GM12878 (cell line): Measurements from ENCODE around the gene TAAR9. TPM values are rescaled to one million over a fixed set of nuclear protein-coding genes. Genes with fewer than 3 reads are reported as not detected.
A peak's percentile ranks its signal among the peaks of the same experiment; 100 is the strongest.

Source experiments
- BHLHE40 ChIP-seq, 2 experiments: fragments of 450-650 bp in 1 of 2; IDR thresholded peaks; 2 replicates each; pipeline ENCODE4 v1.6.1; 2011 to 2017; ENCODE audit warnings: low read depth in 2 of 2, borderline replicate concordance in 1 of 2, improper control_type of control experiment in 1 of 2, low read length in 1 of 2, mild to moderate bottlenecking in 1 of 2
- CBFB ChIP-seq: IDR thresholded peaks from 2 replicates; pipeline ENCODE4 v1.6.1; 2016; ENCODE audit warnings: antibody characterized with exemption, low read depth
- CBX3 ChIP-seq: fragments of 200-600 bp; sonication (generic); IDR thresholded peaks from 2 replicates; pipeline ENCODE4 v1.6.1; 2016; ENCODE audit warnings: low read depth, borderline replicate concordance
- CEBPB ChIP-seq, 2 experiments: fragments of 150-350 bp in 1 of 2; IDR thresholded peaks; 2 replicates each; pipeline ENCODE4 v1.6.1; 2012 to 2014; ENCODE audit warnings: low read depth in 2 of 2, low read length in 2 of 2, borderline replicate concordance in 1 of 2, inconsistent platforms in 1 of 2
- CHD2 ChIP-seq: IDR thresholded peaks from 2 replicates; pipeline ENCODE4 v1.6.1; 2011; ENCODE audit warnings: low read depth, low read length, improper control_type of control experiment, borderline replicate concordance
- HDAC2 ChIP-seq: fragments of 200-600 bp; sonication (generic); IDR thresholded peaks from 2 replicates; pipeline ENCODE4 v1.6.1; 2017
- IKZF2 ChIP-seq, 2 experiments: fragments of 450-650 bp; IDR thresholded peaks; 2 replicates each; pipeline ENCODE4 v1.6.1; 2017; ENCODE audit warnings: mild to moderate bottlenecking in 2 of 2, moderate library complexity in 2 of 2
- JUND ChIP-seq: IDR thresholded peaks from 2 replicates; pipeline ENCODE4 v1.6.1; 2012; ENCODE audit warnings: low read depth, mild to moderate bottlenecking, low read length, improper control_type of control experiment, moderate library complexity
- MEF2A ChIP-seq: IDR thresholded peaks from 2 replicates; pipeline ENCODE4 v1.6.1; 2011; ENCODE audit warnings: low read depth, mild to moderate bottlenecking, low read length, moderate library complexity; ENCODE audit not compliant: insufficient read depth
- MEF2B ChIP-seq: fragments of 450-650 bp; IDR thresholded peaks from 2 replicates; pipeline ENCODE4 v1.6.1; 2018; ENCODE audit warnings: mild to moderate bottlenecking, moderate library complexity; ENCODE audit not compliant: partially characterized antibody, poor library complexity, severe bottlenecking
- MXI1 ChIP-seq: fragments of 150-350 bp; IDR thresholded peaks from 2 replicates; pipeline ENCODE4 v1.6.1; 2011; ENCODE audit warnings: low read depth, mild to moderate bottlenecking, inconsistent platforms, low read length, improper control_type of control experiment
- NR2F1 ChIP-seq: fragments of 450-650 bp; conservative IDR thresholded peaks from 2 replicates; pipeline ENCODE4 v1.6.1; 2017; ENCODE audit warnings: mild to moderate bottlenecking
- RAD51 ChIP-seq: fragments of 450-650 bp; IDR thresholded peaks from 2 replicates; pipeline ENCODE4 v1.6.1; 2016; ENCODE audit warnings: moderate library complexity, mild to moderate bottlenecking, inconsistent platforms
- RB1 ChIP-seq: fragments of 450-650 bp; formaldehyde crosslinking; IDR thresholded peaks from 2 replicates; pipeline ENCODE4 v1.6.1; 2017; ENCODE audit warnings: mild to moderate bottlenecking, borderline replicate concordance
- SP1 ChIP-seq: IDR thresholded peaks from one replicate; pipeline ENCODE4 v1.6.1; 2011; ENCODE audit warnings: low read depth, low read length
- SPI1 ChIP-seq: IDR thresholded peaks from 2 replicates; pipeline ENCODE4 v1.6.1; 2011; ENCODE audit warnings: low read depth, mild to moderate bottlenecking, low read length, moderate library complexity, borderline replicate concordance; ENCODE audit not compliant: insufficient read depth
- TBL1XR1 ChIP-seq: IDR thresholded peaks from 2 replicates; pipeline ENCODE4 v1.6.1; 2012; ENCODE audit warnings: low read depth, low read length, improper control_type of control experiment
- ZNF217 ChIP-seq: fragments of 450-650 bp; IDR thresholded peaks from 2 replicates; pipeline ENCODE4 v1.6.1; 2017; ENCODE audit warnings: antibody characterized with exemption, mild to moderate bottlenecking
- ZSCAN29 ChIP-seq: fragments of 450-650 bp; IDR thresholded peaks from 2 replicates; pipeline ENCODE4 v1.6.1; 2017; ENCODE audit warnings: mild to moderate bottlenecking, moderate library complexity
- polyA plus RNA-seq, 11 experiments: library from polyadenylated mRNA; depleted of rRNA in 4 of 11; unstranded in 6 of 11; stranded (reverse) in 5 of 11; fragments of >200 nt; fragmentation: Nextera tagmentation in 4 of 11; fragmentation: Illumina TruSeq in 1 of 11; extraction: Ambion mirVana in 4 of 11; extraction: Trizol in 1 of 11; gene quantifications; 1 replicate in 1 of 11; 2 replicates in 10 of 11; pipeline versions ENCODE4 v1.2.1 to v1.2.3, GENCODE V29; 2011 to 2016; ENCODE audit warnings: inconsistent platforms in 2 of 11, missing spikeins in 2 of 11, low read depth in 1 of 11
- total RNA-seq, 4 experiments: library from RNA; depleted of rRNA in 3 of 4; stranded (reverse); fragments of >200 nt in 3 of 4; fragmentation: Illumina TruSeq in 1 of 4; extraction: Trizol in 1 of 4; gene quantifications; 2 replicates each; pipeline versions ENCODE4 v1.2.1 to v1.2.3, GENCODE V29; 2013 to 2021
- TF ChIP-seq, protein P1 (sequence below): fragments of 450-650 bp; IDR thresholded peaks from 2 replicates; pipeline ENCODE4 v1.6.1; 2017; ENCODE audit warnings: low read depth, mild to moderate bottlenecking, moderate library complexity
- TF ChIP-seq, protein P2 (sequence below): fragments of 450-650 bp; IDR thresholded peaks from 2 replicates; pipeline ENCODE4 v1.6.1; 2017; ENCODE audit warnings: mild to moderate bottlenecking, moderate library complexity
- TF ChIP-seq, protein P3 (sequence below): IDR thresholded peaks from 2 replicates; pipeline ENCODE4 v1.6.1; 2011; ENCODE audit warnings: borderline replicate concordance, low read depth, mild to moderate bottlenecking, moderate library complexity, low read length; ENCODE audit not compliant: insufficient read depth, poor library complexity, severe bottlenecking

The TAAR9 gene
- total and polyA plus RNA-seq, 10 of the 15 experiments (the other 5 are each of a cell fraction or from before 2014, with no cell fraction given) = not detected

DNA sequence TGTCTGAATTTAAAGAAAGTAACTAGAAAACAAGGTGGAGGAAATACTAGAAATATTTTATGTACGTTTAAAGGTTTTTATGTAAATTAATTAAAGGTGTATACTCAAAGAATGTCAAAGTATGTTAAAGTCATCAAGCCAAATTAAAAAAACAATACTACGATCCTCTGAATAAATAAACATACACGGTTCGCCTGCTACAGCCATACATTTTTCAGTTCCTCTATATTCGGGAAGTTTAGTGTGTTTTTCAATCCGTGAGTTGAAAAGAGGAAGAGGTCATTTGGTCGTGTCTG is 25.8 kb upstream of the TAAR9 start (continued):
- TF ChIP-seq RAD51 (no peak), CEBPB (IDR thresholded peaks at IDR 0.05; ENCODE audit: borderline replicate concordance in 1 of 2, low read depth in 2 of 2, low read length in 2 of 2) (no peak), MEF2A (0 out of 2 replicates have a peak, but pooled peaks have one; percentile 18), SPI1 (peak; percentile 96; the same call in 1 of the 2 replicates), CBFB (0 out of 2 replicates have a peak, but pooled peaks have one; percentile 9), IKZF2 (IDR thresholded peaks at IDR 0.05) (peak; percentile 90), HDAC2 (no peak), ZNF217 (no peak), MXI1 (peak; percentile 37; the same call in 1 of the 2 replicates), CHD2 (no peak), RB1 (no peak), SP1 (no peak), MEF2B (peak; percentile 18), NR2F1 (no peak), BHLHE40 (IDR thresholded peaks at IDR 0.05; ENCODE audit: borderline replicate concordance in 1 of 2, low read depth in 2 of 2, low read length in 1 of 2) (0 out of 4 replicates have a peak, but pooled peaks of 1 of the 2 experiments have one; percentile 25), CBX3 (no peak), JUND (no peak), ZSCAN29 (no peak), TBL1XR1 (0 out of 2 replicates have a peak, but pooled peaks have one; percentile 17)
- TF ChIP-seq, protein P1, sequence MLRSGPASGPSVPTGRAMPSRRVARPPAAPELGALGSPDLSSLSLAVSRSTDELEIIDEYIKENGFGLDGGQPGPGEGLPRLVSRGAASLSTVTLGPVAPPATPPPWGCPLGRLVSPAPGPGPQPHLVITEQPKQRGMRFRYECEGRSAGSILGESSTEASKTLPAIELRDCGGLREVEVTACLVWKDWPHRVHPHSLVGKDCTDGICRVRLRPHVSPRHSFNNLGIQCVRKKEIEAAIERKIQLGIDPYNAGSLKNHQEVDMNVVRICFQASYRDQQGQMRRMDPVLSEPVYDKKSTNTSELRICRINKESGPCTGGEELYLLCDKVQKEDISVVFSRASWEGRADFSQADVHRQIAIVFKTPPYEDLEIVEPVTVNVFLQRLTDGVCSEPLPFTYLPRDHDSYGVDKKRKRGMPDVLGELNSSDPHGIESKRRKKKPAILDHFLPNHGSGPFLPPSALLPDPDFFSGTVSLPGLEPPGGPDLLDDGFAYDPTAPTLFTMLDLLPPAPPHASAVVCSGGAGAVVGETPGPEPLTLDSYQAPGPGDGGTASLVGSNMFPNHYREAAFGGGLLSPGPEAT = peak; percentile 66; the same call in 1 of the 2 replicates
- TF ChIP-seq, protein P2, sequence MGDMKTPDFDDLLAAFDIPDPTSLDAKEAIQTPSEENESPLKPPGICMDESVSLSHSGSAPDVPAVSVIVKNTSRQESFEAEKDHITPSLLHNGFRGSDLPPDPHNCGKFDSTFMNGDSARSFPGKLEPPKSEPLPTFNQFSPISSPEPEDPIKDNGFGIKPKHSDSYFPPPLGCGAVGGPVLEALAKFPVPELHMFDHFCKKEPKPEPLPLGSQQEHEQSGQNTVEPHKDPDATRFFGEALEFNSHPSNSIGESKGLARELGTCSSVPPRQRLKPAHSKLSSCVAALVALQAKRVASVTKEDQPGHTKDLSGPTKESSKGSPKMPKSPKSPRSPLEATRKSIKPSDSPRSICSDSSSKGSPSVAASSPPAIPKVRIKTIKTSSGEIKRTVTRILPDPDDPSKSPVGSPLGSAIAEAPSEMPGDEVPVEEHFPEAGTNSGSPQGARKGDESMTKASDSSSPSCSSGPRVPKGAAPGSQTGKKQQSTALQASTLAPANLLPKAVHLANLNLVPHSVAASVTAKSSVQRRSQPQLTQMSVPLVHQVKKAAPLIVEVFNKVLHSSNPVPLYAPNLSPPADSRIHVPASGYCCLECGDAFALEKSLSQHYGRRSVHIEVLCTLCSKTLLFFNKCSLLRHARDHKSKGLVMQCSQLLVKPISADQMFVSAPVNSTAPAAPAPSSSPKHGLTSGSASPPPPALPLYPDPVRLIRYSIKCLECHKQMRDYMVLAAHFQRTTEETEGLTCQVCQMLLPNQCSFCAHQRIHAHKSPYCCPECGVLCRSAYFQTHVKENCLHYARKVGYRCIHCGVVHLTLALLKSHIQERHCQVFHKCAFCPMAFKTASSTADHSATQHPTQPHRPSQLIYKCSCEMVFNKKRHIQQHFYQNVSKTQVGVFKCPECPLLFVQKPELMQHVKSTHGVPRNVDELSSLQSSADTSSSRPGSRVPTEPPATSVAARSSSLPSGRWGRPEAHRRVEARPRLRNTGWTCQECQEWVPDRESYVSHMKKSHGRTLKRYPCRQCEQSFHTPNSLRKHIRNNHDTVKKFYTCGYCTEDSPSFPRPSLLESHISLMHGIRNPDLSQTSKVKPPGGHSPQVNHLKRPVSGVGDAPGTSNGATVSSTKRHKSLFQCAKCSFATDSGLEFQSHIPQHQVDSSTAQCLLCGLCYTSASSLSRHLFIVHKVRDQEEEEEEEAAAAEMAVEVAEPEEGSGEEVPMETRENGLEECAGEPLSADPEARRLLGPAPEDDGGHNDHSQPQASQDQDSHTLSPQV = no peak
- TF ChIP-seq, protein P3, sequence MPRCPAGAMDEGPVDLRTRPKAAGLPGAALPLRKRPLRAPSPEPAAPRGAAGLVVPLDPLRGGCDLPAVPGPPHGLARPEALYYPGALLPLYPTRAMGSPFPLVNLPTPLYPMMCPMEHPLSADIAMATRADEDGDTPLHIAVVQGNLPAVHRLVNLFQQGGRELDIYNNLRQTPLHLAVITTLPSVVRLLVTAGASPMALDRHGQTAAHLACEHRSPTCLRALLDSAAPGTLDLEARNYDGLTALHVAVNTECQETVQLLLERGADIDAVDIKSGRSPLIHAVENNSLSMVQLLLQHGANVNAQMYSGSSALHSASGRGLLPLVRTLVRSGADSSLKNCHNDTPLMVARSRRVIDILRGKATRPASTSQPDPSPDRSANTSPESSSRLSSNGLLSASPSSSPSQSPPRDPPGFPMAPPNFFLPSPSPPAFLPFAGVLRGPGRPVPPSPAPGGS = no peak
- TF ChIP-seq, all 136 proteins: peak for 15
